ENCODE results near the gene ARL10. TPM values are rescaled to one million over a fixed set of nuclear protein-coding genes. Genes with fewer than 3 reads are reported as not detected.
A peak's percentile ranks its signal among the peaks of the same experiment; 100 is the strongest.

The ARL10 gene
- total RNA-seq, 1 donor from 2014 or later, result 9.1 TPM

- Mint-ChIP-seq H3K9me3 (no peaks in the 10 kb centered on the region), H3K27ac (no peak overlapping the region), H3K4me3 (no peak overlapping the region), H3K36me3 (peaks cover 2% of the 10 kb centered on the region), H3K4me1 (no peaks in the 10 kb centered on the region), H3K27me3 (ENCODE audit: insufficient read depth, low read depth) (peaks cover 5% of the 10 kb centered on the region)
- H3K9me3 ChIP-seq (ENCODE audit: low read depth), result no peaks in the 10 kb centered on the region
- H3F3A ChIP-seq (ENCODE audit: low read depth), result no peaks in the 10 kb centered on the region
- H3K27ac ChIP-seq, result no peak overlapping the region
- no peaks in the 10 kb centered on the region for H4K20me1 ChIP-seq (ENCODE audit: low read depth)
- no peak overlapping the region for H2AFZ ChIP-seq (replicated peaks)
- no peaks in the 10 kb centered on the region for H3K27me3 ChIP-seq
- no peak for DNase-seq (ENCODE audit: low spot score)
- H3K36me3 ChIP-seq, result no peaks in the 10 kb centered on the region
- no peak overlapping the region for H3K4me2 ChIP-seq
- H3K79me2 ChIP-seq (ENCODE audit: low read depth), result no peaks in the 10 kb centered on the region
- TF ChIP-seq CTCF (IDR thresholded peaks at IDR 0.05) (no peak), EZH2phosphoT487 (IDR thresholded peaks at IDR 0.05) (no peak), EZH2 (IDR thresholded peaks at IDR 0.05) (no peak)
- H3K9ac ChIP-seq, result no peak overlapping the region
- no peaks in the 10 kb centered on the region for H3K4me1 ChIP-seq
- H3K4me3 ChIP-seq, result no peak overlapping the region
Measured at GRCh38 chr5:176396330-176396729, 31.0 kb downstream of the ARL10 start.

GRCh38 chr5:176397736-176398420 is 32.6 kb downstream of the ARL10 start:
- no peaks in the 10 kb centered on the region for H3K79me2 ChIP-seq (ENCODE audit: low read depth)

GRCh38 chr5:176400382-176401156 is 35.3 kb downstream of the ARL10 start:
- Histone ChIP-seq H3K9ac (no peak overlapping the region), H3K36me3 (no peaks in the 10 kb centered on the region), H3K9me3 (ENCODE audit: low read depth) (no peaks in the 10 kb centered on the region), H3K4me1 (no peaks in the 10 kb centered on the region), H2AFZ (replicated peaks) (no peak overlapping the region), H4K20me1 (ENCODE audit: low read depth) (no peaks in the 10 kb centered on the region), H3F3A (ENCODE audit: low read depth) (no peaks in the 10 kb centered on the region), H3K4me2 (no peak overlapping the region), H3K27ac (no peak overlapping the region), H3K4me3 (no peak overlapping the region), H3K27me3 (no peaks in the 10 kb centered on the region), H3K79me2 (ENCODE audit: low read depth) (no peaks in the 10 kb centered on the region)
- H3K27me3 Mint-ChIP-seq (ENCODE audit: insufficient read depth, low read depth), result peaks cover 2% of the 10 kb centered on the region
- peaks cover 2% of the 10 kb centered on the region for H3K4me1 Mint-ChIP-seq
- H3K9me3 Mint-ChIP-seq, result no peaks in the 10 kb centered on the region
- no peak overlapping the region for H3K4me3 Mint-ChIP-seq
- DNase-seq (ENCODE audit: low spot score), result no peak
- H3K36me3 Mint-ChIP-seq, result no peaks in the 10 kb centered on the region
- TF ChIP-seq EZH2phosphoT487 (IDR thresholded peaks at IDR 0.05) (no peak), CTCF (IDR thresholded peaks at IDR 0.05) (no peak), EZH2 (IDR thresholded peaks at IDR 0.05) (no peak)
- peak overlapping the region; percentile 48 for H3K27ac Mint-ChIP-seq

More at GRCh38 chr5:176397736-176398420, 32.6 kb downstream of the ARL10 start:
- Histone ChIP-seq H2AFZ (replicated peaks) (no peak overlapping the region), H3F3A (ENCODE audit: low read depth) (no peaks in the 10 kb centered on the region), H3K9me3 (ENCODE audit: low read depth) (no peaks in the 10 kb centered on the region), H3K4me1 (no peaks in the 10 kb centered on the region), H4K20me1 (ENCODE audit: low read depth) (no peaks in the 10 kb centered on the region), H3K4me3 (no peak overlapping the region), H3K4me2 (no peak overlapping the region), H3K9ac (no peak overlapping the region), H3K27ac (no peak overlapping the region), H3K27me3 (no peaks in the 10 kb centered on the region), H3K36me3 (no peaks in the 10 kb centered on the region)
- peak overlapping the region; percentile 72 for H3K27ac Mint-ChIP-seq
- DNase-seq (ENCODE audit: low spot score), result no peak
- peaks cover 2% of the 10 kb centered on the region for H3K4me1 Mint-ChIP-seq
- TF ChIP-seq CTCF (IDR thresholded peaks at IDR 0.05), result no peak
- no peak for TF ChIP-seq EZH2phosphoT487 (IDR thresholded peaks at IDR 0.05)
- TF ChIP-seq EZH2 (IDR thresholded peaks at IDR 0.05), result no peak
- no peaks in the 10 kb centered on the region for H3K36me3 Mint-ChIP-seq
- peak overlapping the region; percentile 58 for H3K4me3 Mint-ChIP-seq
- peaks cover 5% of the 10 kb centered on the region for H3K27me3 Mint-ChIP-seq (ENCODE audit: insufficient read depth, low read depth)
- H3K9me3 Mint-ChIP-seq, result no peaks in the 10 kb centered on the region

All from neural progenitor cell (in vitro differentiated cells).